H9 (cell line): ENCODE measurements around the gene PRICKLE1. TPM values are rescaled to one million over a fixed set of nuclear protein-coding genes. Genes with fewer than 3 reads are reported as not detected.

Experiments
- DNase-seq: peaks from one replicate; pipeline ENCODE4 v3.0.0-alpha.2; 2017
- H2AFZ ChIP-seq: one replicate; pipeline ENCODE4 v1.6.1; 2013; ENCODE audit warnings: mild to moderate bottlenecking, low read length, control low read depth, moderate library complexity
- H2AK5ac ChIP-seq: 2 replicates; pipeline ENCODE4 v1.6.1; 2013; ENCODE audit warnings: low read length, control low read depth, mixed read lengths; ENCODE audit not compliant: insufficient read length
- H2BK120ac ChIP-seq: one replicate; pipeline ENCODE4 v1.6.1; 2013; ENCODE audit warnings: low read depth, mild to moderate bottlenecking, low read length, control low read depth, inconsistent platforms; ENCODE audit not compliant: poor library complexity, severe bottlenecking
- H2BK12ac ChIP-seq: 2 replicates; pipeline ENCODE4 v1.6.1; 2013; ENCODE audit warnings: low read length, control low read depth, mixed read lengths, low read depth; ENCODE audit not compliant: insufficient read length
- H2BK15ac ChIP-seq: 2 replicates; pipeline ENCODE4 v1.6.1; 2013; ENCODE audit warnings: low read depth, low read length, control low read depth
- H2BK20ac ChIP-seq: one replicate; pipeline ENCODE4 v1.6.1; 2013; ENCODE audit warnings: low read depth, mild to moderate bottlenecking, low read length, control low read depth, inconsistent platforms; ENCODE audit not compliant: poor library complexity, severe bottlenecking
- H2BK5ac ChIP-seq: 2 replicates; pipeline ENCODE4 v1.6.1; 2013; ENCODE audit warnings: low read length, control low read depth, mixed read lengths; ENCODE audit not compliant: insufficient read length
- H3K14ac ChIP-seq: 2 replicates; pipeline ENCODE4 v1.6.1; 2013; ENCODE audit warnings: low read length, control low read depth; ENCODE audit not compliant: insufficient read depth
- H3K18ac ChIP-seq: 2 replicates; pipeline ENCODE4 v1.6.1; 2013; ENCODE audit warnings: low read depth, mild to moderate bottlenecking, mixed read lengths, low read length, control low read depth; ENCODE audit not compliant: insufficient read length
- H3K23ac ChIP-seq: 2 replicates; pipeline ENCODE4 v1.6.1; 2013; ENCODE audit warnings: low read length, control low read depth, mixed read lengths, low read depth; ENCODE audit not compliant: insufficient read length
- H3K23me2 ChIP-seq: 2 replicates; pipeline ENCODE4 v1.6.1; 2013; ENCODE audit warnings: low read depth, mild to moderate bottlenecking, mixed read lengths, low read length, control low read depth; ENCODE audit not compliant: insufficient read length, poor library complexity, severe bottlenecking
- H3K27ac ChIP-seq: 2 replicates; pipeline ENCODE4 v1.5.1; 2013; ENCODE audit warnings: low read length, control low read depth, mixed read lengths, low read depth; ENCODE audit not compliant: insufficient read length
- H3K27me3 ChIP-seq: 2 replicates; pipeline ENCODE4 v1.6.1; 2013; ENCODE audit warnings: low read length, control low read depth, inconsistent platforms; ENCODE audit not compliant: insufficient read depth
- H3K4ac ChIP-seq: 2 replicates; pipeline ENCODE4 v1.6.1; 2013; ENCODE audit warnings: low read depth, mild to moderate bottlenecking, control low read depth, inconsistent platforms, low read length, moderate library complexity
- H3K4me1 ChIP-seq: 2 replicates; pipeline ENCODE4 v1.6.1; 2013; ENCODE audit warnings: low read length, control low read depth, inconsistent platforms; ENCODE audit not compliant: insufficient read depth
- H3K4me2 ChIP-seq: 2 replicates; pipeline ENCODE4 v1.6.1; 2013; ENCODE audit warnings: low read length, control low read depth, mixed read lengths; ENCODE audit not compliant: insufficient read length, insufficient read depth
- H3K56ac ChIP-seq: 2 replicates; pipeline ENCODE4 v1.6.1; 2013; ENCODE audit warnings: low read depth, mild to moderate bottlenecking, mixed read lengths, low read length, control low read depth; ENCODE audit not compliant: insufficient read length
- H3K79me1 ChIP-seq: 2 replicates; pipeline ENCODE4 v1.6.1; 2013; ENCODE audit warnings: low read depth, mild to moderate bottlenecking, moderate library complexity, low read length, control low read depth, inconsistent platforms; ENCODE audit not compliant: insufficient read depth, poor library complexity, severe bottlenecking
- H3K79me2 ChIP-seq: 2 replicates; pipeline ENCODE4 v1.6.1; 2013; ENCODE audit warnings: low read length, control low read depth, inconsistent platforms; ENCODE audit not compliant: insufficient read depth
- H3K9ac ChIP-seq: 2 replicates; pipeline ENCODE4 v1.6.1; 2013; ENCODE audit warnings: low read length, control low read depth, mixed read lengths; ENCODE audit not compliant: insufficient read length; ENCODE audit errors: extremely low read depth
- H3K9me3 ChIP-seq: one replicate; pipeline ENCODE4 v1.6.1; 2013; ENCODE audit warnings: low read depth, low read length, inconsistent platforms; ENCODE audit not compliant: control insufficient read depth
- H3T11ph ChIP-seq: one replicate; pipeline ENCODE4 v1.6.1; 2013; ENCODE audit warnings: mild to moderate bottlenecking, low read length, control low read depth, inconsistent platforms
- H4K20me1 ChIP-seq: one replicate; pipeline ENCODE4 v1.6.1; 2013; ENCODE audit not compliant: control insufficient read depth, insufficient read length, insufficient read depth
- H4K5ac ChIP-seq: 2 replicates; pipeline ENCODE4 v1.6.1; 2013; ENCODE audit warnings: low read depth, mild to moderate bottlenecking, mixed read lengths, low read length, control low read depth; ENCODE audit not compliant: insufficient read length
- H4K8ac ChIP-seq: replicated peaks from 2 replicates; pipeline ENCODE4 v1.6.1; 2013; ENCODE audit warnings: low read length, control low read depth, mixed read lengths, low read depth; ENCODE audit not compliant: insufficient read length
- H4K91ac ChIP-seq: 2 replicates; pipeline ENCODE4 v1.6.1; 2013; ENCODE audit warnings: low read depth, mild to moderate bottlenecking, moderate library complexity, mixed read lengths, low read length, control low read depth; ENCODE audit not compliant: insufficient read length
- H3K27ac Mint-ChIP-seq, 3 experiments: 2 replicates in 2 of 3; 3 replicates in 1 of 3; pipeline ENCODE4 v1.8.0; 2020 to 2021; ENCODE audit warnings: mixed read lengths in 3 of 3, mild to moderate bottlenecking in 1 of 3, moderate library complexity in 1 of 3
- H3K27me3 Mint-ChIP-seq: 2 replicates; pipeline ENCODE4 v1.8.0; 2021; ENCODE audit warnings: low read depth, mild to moderate bottlenecking, moderate library complexity, mixed read lengths
- H3K36me3 Mint-ChIP-seq, 3 experiments: 2 replicates in 2 of 3; 3 replicates in 1 of 3; pipeline ENCODE4 v1.8.0; 2020 to 2021; ENCODE audit warnings: low read depth in 3 of 3, mixed read lengths in 3 of 3; ENCODE audit not compliant: insufficient read depth in 1 of 3
- H3K4me1 Mint-ChIP-seq, 2 experiments: 2 replicates each; pipeline ENCODE4 v1.8.0; 2020; ENCODE audit warnings: mixed read lengths in 2 of 2
- H3K4me3 Mint-ChIP-seq, 2 experiments: 2 replicates in 1 of 2; 3 replicates in 1 of 2; pipeline ENCODE4 v1.8.0; 2020 to 2021; ENCODE audit warnings: mild to moderate bottlenecking in 2 of 2, mixed read lengths in 2 of 2, moderate library complexity in 1 of 2
- H3K9me3 Mint-ChIP-seq, 2 experiments: 2 replicates in 1 of 2; 3 replicates in 1 of 2; pipeline ENCODE4 v1.8.0; 2020; ENCODE audit warnings: mild to moderate bottlenecking in 2 of 2, mixed read lengths in 2 of 2, moderate library complexity in 1 of 2
- WGBS: extraction: QIAGEN DNeasy Blood & Tissue Kit; methylation state at CpG from one replicate; pipeline ENCODE4 v1.1.7; 2013; ENCODE audit warnings: missing lambda C conversion rate, low lambda C conversion rate, mixed read lengths; ENCODE audit not compliant: insufficient read length; ENCODE audit errors: extremely low coverage; 5-methylcytosine and 5-hydroxymethylcytosine counted together
- total RNA-seq: library from RNA; stranded (reverse); gene quantifications from 2 replicates; pipeline ENCODE4 v1.2.1, GENCODE V29; 2021
- TF ChIP-seq, protein P1 (sequence below): fragments of 200-600 bp; sonication (generic); conservative IDR thresholded peaks from 3 replicates; pipeline ENCODE4 v1.8.0; 2021; ENCODE audit warnings: antibody characterized with exemption, mild to moderate bottlenecking

PRICKLE1 gene
- total RNA-seq, 1 experiment from 2014 or later, result 20.5 TPM

DNA sequence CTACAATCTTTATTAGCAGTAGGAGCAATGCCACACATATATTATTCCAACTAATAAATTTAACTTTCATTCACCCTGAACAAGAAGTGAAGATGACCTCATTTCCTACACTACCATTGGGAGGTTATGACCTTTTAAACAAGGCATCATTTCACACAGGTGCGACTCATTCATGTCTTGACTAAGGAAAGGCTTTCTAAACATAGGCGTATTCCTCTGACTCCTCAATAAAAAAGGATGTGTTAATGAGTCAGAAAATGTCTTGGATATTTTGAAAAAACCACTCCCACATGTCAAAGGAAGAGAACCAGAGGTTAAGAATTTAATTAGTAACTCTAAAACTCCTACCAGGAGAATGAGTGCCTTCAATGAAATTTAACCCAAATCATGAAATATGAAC is 115.2 kb downstream of the PRICKLE1 start:
- no peaks in the 10 kb centered on the region for H3K9me3 ChIP-seq
- no peak overlapping the region for H2BK20ac ChIP-seq
- H2BK15ac ChIP-seq, result no peak overlapping the region
- H3T11ph ChIP-seq, result no peak overlapping the region
- H4K20me1 ChIP-seq, result no peaks in the 10 kb centered on the region
- no peak overlapping the region for H3K14ac ChIP-seq
- no peak overlapping the region for H3K56ac ChIP-seq
- no peak overlapping the region for H3K23ac ChIP-seq
- H3K4ac ChIP-seq, result no peak overlapping the region
- H2AK5ac ChIP-seq, result no peak overlapping the region
- no peak overlapping the region for H3K9ac ChIP-seq
- WGBS, result no CpG with 5 or more reads among the region's 2 CpGs
- no peak overlapping the region for H4K91ac ChIP-seq
- no peaks in the 10 kb centered on the region for H3K23me2 ChIP-seq
- H3K27ac ChIP-seq, result no peak overlapping the region
- Mint-ChIP-seq H3K27ac (no peak overlapping the region), H3K4me3 (no peak overlapping the region), H3K9me3 (no peaks in the 10 kb centered on the region), H3K36me3 (peaks cover 19 to 43% (median 30%) of the 10 kb centered on the region in 3 experiments; a peak in 6 of 7 replicates), H3K27me3 (no peaks in the 10 kb centered on the region; the same call in 1 of the 2 replicates), H3K4me1 (peaks cover 53 to 62% of the 10 kb centered on the region in 2 experiments)
- DNase-seq, result no peak
- H3K4me2 ChIP-seq, result no peak overlapping the region
- TF ChIP-seq, protein P1, sequence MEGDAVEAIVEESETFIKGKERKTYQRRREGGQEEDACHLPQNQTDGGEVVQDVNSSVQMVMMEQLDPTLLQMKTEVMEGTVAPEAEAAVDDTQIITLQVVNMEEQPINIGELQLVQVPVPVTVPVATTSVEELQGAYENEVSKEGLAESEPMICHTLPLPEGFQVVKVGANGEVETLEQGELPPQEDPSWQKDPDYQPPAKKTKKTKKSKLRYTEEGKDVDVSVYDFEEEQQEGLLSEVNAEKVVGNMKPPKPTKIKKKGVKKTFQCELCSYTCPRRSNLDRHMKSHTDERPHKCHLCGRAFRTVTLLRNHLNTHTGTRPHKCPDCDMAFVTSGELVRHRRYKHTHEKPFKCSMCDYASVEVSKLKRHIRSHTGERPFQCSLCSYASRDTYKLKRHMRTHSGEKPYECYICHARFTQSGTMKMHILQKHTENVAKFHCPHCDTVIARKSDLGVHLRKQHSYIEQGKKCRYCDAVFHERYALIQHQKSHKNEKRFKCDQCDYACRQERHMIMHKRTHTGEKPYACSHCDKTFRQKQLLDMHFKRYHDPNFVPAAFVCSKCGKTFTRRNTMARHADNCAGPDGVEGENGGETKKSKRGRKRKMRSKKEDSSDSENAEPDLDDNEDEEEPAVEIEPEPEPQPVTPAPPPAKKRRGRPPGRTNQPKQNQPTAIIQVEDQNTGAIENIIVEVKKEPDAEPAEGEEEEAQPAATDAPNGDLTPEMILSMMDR, result no peak
- no peak overlapping the region for H2BK12ac ChIP-seq
- no peak overlapping the region for H4K8ac ChIP-seq
- H4K5ac ChIP-seq, result no peak overlapping the region
- H2BK5ac ChIP-seq, result no peak overlapping the region
- no peaks in the 10 kb centered on the region for H3K79me1 ChIP-seq
- H3K27me3 ChIP-seq, result no peaks in the 10 kb centered on the region
- peaks cover 23% of the 10 kb centered on the region; the same call in 1 of the 2 replicates for H3K79me2 ChIP-seq
- no peak overlapping the region for H3K18ac ChIP-seq
- H3K4me1 ChIP-seq, result peaks cover 14% of the 10 kb centered on the region
- H2BK120ac ChIP-seq, result no peak overlapping the region
- H2AFZ ChIP-seq, result no peak overlapping the region
